T-helper 2 cell treated with Interferon-gamma antibody and Interleukin-4, amounts not matched to agents 5 μg/mL and 100 μg/mL, for 36 hours (primary cell): Measurements from ENCODE around the gene PPM1D.
A peak's percentile ranks its signal among the peaks of the same experiment; 100 is the strongest.
"Not testable (repeated sequence)": the region's sequence is repeated elsewhere in the genome, so short reads cannot be mapped to it uniquely, and the experiment has no call there.

Experiments used
- DNase-seq: peaks from one replicate; pipeline ENCODE4 v3.0.0; 2021; ENCODE audit warnings: low spot score
- H3K27ac Mint-ChIP-seq: one replicate; pipeline ENCODE4 v1.8.0; 2021; ENCODE audit warnings: mild to moderate bottlenecking, mixed read lengths
- H3K27me3 Mint-ChIP-seq: one replicate; pipeline ENCODE4 v1.8.0; 2021; ENCODE audit warnings: low read depth, mixed read lengths
- H3K36me3 Mint-ChIP-seq: one replicate; pipeline ENCODE4 v1.8.0; 2021; ENCODE audit warnings: low read depth, mixed read lengths
- H3K4me1 Mint-ChIP-seq: one replicate; pipeline ENCODE4 v1.8.0; 2021; ENCODE audit warnings: low read depth, mixed read lengths
- H3K4me3 Mint-ChIP-seq: one replicate; pipeline ENCODE4 v1.8.0; 2022; ENCODE audit warnings: mild to moderate bottlenecking, moderate library complexity, mixed read lengths
- H3K9me3 Mint-ChIP-seq: one replicate; pipeline ENCODE4 v1.8.0; 2021; ENCODE audit warnings: mixed read lengths

Gene PPM1D

DNA sequence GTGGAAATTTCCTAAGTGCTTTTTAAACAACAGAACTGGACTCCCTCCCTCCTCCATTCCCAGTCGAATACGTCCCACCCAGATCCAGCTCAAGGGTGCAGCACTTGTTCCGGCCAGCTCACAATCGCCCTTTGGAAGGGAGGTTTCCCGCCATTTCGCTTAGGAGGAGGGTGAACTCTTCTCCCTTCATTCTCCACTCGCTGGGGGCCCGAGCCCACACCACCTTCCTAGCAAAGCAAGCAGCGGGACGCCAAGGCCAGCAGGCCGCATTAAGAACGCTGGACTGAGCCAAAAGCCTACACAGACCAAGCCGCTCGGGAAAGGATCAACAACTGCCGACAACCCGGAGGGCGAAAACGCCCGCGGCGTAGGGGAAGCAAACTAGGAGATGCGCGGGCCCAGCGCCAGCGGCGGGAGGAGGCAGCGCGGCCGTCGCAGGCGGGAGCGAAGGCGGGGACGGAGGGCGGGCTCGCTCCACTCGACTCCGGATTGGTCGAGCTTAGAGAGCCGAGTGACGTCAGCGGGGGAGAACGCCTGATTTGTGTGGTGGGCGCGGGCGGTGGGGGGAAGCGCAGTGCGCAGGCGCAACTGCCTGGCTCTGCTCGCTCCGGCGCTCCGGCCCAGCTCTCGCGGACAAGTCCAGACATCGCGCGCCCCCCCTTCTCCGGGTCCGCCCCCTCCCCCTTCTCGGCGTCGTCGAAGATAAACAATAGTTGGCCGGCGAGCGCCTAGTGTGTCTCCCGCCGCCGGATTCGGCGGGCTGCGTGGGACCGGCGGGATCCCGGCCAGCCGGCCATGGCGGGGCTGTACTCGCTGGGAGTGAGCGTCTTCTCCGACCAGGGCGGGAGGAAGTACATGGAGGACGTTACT is at the start of gene PPM1D:
Gene PPM1D, plus strand, starts transcription at position 574 of the 870 bp plus-strand sequence. Its CDS starts 222 bp downstream, at position 796.
- peak within 1 kb of the TSS; percentile 96 for H3K27ac Mint-ChIP-seq
- H3K27me3 Mint-ChIP-seq = no peaks in the 10 kb centered on the region
- H3K36me3 Mint-ChIP-seq = peaks cover 9% of the 10 kb centered on the region
- DNase-seq = peak; percentile 98
- no peaks in the 10 kb centered on the region for H3K9me3 Mint-ChIP-seq
- H3K4me1 Mint-ChIP-seq = peaks cover 37% of the 10 kb centered on the region
- peak within 1 kb of the TSS; percentile 97 for H3K4me3 Mint-ChIP-seq

- H3K4me3 Mint-ChIP-seq, DNase-seq, H3K27ac Mint-ChIP-seq, H3K27me3 Mint-ChIP-seq, H3K36me3 Mint-ChIP-seq, H3K4me1 Mint-ChIP-seq, H3K9me3 Mint-ChIP-seq: not testable (repeated sequence)
Observed at GRCh38 chr17:60552255-60552654, 47.7 kb upstream of the PPM1D start.

- DNase-seq = no peak
- peaks cover 20% of the 10 kb centered on the region for H3K9me3 Mint-ChIP-seq
- no peaks in the 10 kb centered on the region for H3K4me1 Mint-ChIP-seq
- no peak overlapping the region for H3K4me3 Mint-ChIP-seq
- H3K27me3 Mint-ChIP-seq = peaks cover 5% of the 10 kb centered on the region
- no peaks in the 10 kb centered on the region for H3K36me3 Mint-ChIP-seq
- no peak overlapping the region for H3K27ac Mint-ChIP-seq
Observed at GRCh38 chr17:60554377-60554788, 45.6 kb upstream of the PPM1D start.

- Mint-ChIP-seq H3K27ac (no peak overlapping the region), H3K4me3 (no peak overlapping the region), H3K9me3 (peaks cover 20% of the 10 kb centered on the region), H3K36me3 (no peaks in the 10 kb centered on the region), H3K4me1 (no peaks in the 10 kb centered on the region), H3K27me3 (peaks cover 5% of the 10 kb centered on the region)
- DNase-seq = no peak
Observed at GRCh38 chr17:60555786-60556185, 44.2 kb upstream of the PPM1D start.

- Mint-ChIP-seq H3K9me3 (peaks cover 20% of the 10 kb centered on the region), H3K4me1 (no peaks in the 10 kb centered on the region), H3K36me3 (no peaks in the 10 kb centered on the region), H3K27me3 (peaks cover 5% of the 10 kb centered on the region), H3K27ac (no peak overlapping the region), H3K4me3 (no peak overlapping the region)
- no peak for DNase-seq
Observed at GRCh38 chr17:60557805-60558204, 42.2 kb upstream of the PPM1D start.

- H3K27ac Mint-ChIP-seq = no peak overlapping the region
- DNase-seq = no peak
- H3K4me3 Mint-ChIP-seq = no peak overlapping the region
- no peaks in the 10 kb centered on the region for H3K36me3 Mint-ChIP-seq
- peaks cover 20% of the 10 kb centered on the region for H3K9me3 Mint-ChIP-seq
- no peaks in the 10 kb centered on the region for H3K4me1 Mint-ChIP-seq
- peaks cover 5% of the 10 kb centered on the region for H3K27me3 Mint-ChIP-seq
Observed at GRCh38 chr17:60559659-60559994, 40.4 kb upstream of the PPM1D start.

GRCh38 chr17:60559995-60560859 is 39.8 kb upstream of the PPM1D start:
- Mint-ChIP-seq H3K36me3 (no peaks in the 10 kb centered on the region), H3K27me3 (peaks cover 3% of the 10 kb centered on the region), H3K4me1 (no peaks in the 10 kb centered on the region), H3K27ac (no peak overlapping the region), H3K4me3 (no peak overlapping the region), H3K9me3 (peaks cover 20% of the 10 kb centered on the region)
- no peak for DNase-seq

GRCh38 chr17:60560860-60561257 is 39.1 kb upstream of the PPM1D start:
- Mint-ChIP-seq H3K36me3 (no peaks in the 10 kb centered on the region), H3K4me1 (no peaks in the 10 kb centered on the region), H3K27me3 (peaks cover 2% of the 10 kb centered on the region), H3K9me3 (peaks cover 20% of the 10 kb centered on the region), H3K4me3 (no peak overlapping the region), H3K27ac (no peak overlapping the region)
- no peak for DNase-seq

- no peak overlapping the region for H3K4me3 Mint-ChIP-seq
- H3K27ac Mint-ChIP-seq = no peak overlapping the region
- no peaks in the 10 kb centered on the region for H3K36me3 Mint-ChIP-seq
- no peaks in the 10 kb centered on the region for H3K4me1 Mint-ChIP-seq
- DNase-seq = no peak
- peaks cover 16% of the 10 kb centered on the region for H3K9me3 Mint-ChIP-seq
- no peaks in the 10 kb centered on the region for H3K27me3 Mint-ChIP-seq
Observed at GRCh38 chr17:60562421-60562820, 37.6 kb upstream of the PPM1D start.

- Mint-ChIP-seq H3K27ac (no peak overlapping the region), H3K9me3 (peaks cover 5% of the 10 kb centered on the region), H3K4me1 (no peaks in the 10 kb centered on the region), H3K27me3 (peaks cover 2% of the 10 kb centered on the region), H3K36me3 (no peaks in the 10 kb centered on the region), H3K4me3 (no peak overlapping the region)
- DNase-seq = no peak
Observed at GRCh38 chr17:60563743-60564142, 36.2 kb upstream of the PPM1D start.

DNA sequence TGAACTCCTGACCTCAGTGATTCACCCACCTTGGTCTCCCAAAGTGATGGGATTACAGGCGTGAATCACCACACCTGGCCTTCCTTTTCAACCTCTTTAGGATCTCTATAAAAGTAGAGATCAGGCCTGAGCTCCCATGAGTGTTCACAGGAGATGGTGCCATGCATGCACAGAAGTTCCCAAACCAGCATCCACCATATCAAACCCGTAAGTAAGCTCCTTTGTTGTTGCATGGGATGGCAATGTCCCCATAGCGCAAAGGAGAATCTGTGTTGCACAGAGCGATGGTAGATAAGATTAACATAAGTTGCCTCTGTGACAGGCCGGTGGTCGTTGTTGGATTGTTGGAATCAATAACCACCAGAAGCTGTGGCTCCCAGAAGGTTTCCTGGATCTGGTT is 34.8 kb upstream of the PPM1D start:
- no peak for DNase-seq
- Mint-ChIP-seq H3K4me3 (no peak overlapping the region), H3K36me3 (no peaks in the 10 kb centered on the region), H3K27me3 (peaks cover 2% of the 10 kb centered on the region), H3K9me3 (no peaks in the 10 kb centered on the region), H3K27ac (no peak overlapping the region), H3K4me1 (no peaks in the 10 kb centered on the region)

GRCh38 chr17:60573236-60574051 is 26.5 kb upstream of the PPM1D start:
- Mint-ChIP-seq H3K27me3 (peaks cover 21% of the 10 kb centered on the region), H3K4me3 (no peak overlapping the region), H3K36me3 (no peaks in the 10 kb centered on the region)

GRCh38 chr17:60577147-60577915 is 22.7 kb upstream of the PPM1D start:
- Mint-ChIP-seq H3K4me3 (peak overlapping the region; percentile 63), H3K27ac (no peak overlapping the region), H3K9me3 (no peaks in the 10 kb centered on the region)

More at GRCh38 chr17:60573236-60574051, 26.5 kb upstream of the PPM1D start:
- H3K4me1 Mint-ChIP-seq = peaks cover 8% of the 10 kb centered on the region
- no peak for DNase-seq
- H3K27ac Mint-ChIP-seq = no peak overlapping the region
- H3K9me3 Mint-ChIP-seq = no peaks in the 10 kb centered on the region

More at GRCh38 chr17:60577147-60577915, 22.7 kb upstream of the PPM1D start:
- no peak for DNase-seq
- Mint-ChIP-seq H3K36me3 (no peaks in the 10 kb centered on the region), H3K27me3 (peaks cover 14% of the 10 kb centered on the region), H3K4me1 (peaks cover 8% of the 10 kb centered on the region)
